ENCODE results near the gene NRXN3. TPM values are rescaled to one million over a fixed set of nuclear protein-coding genes. Genes with fewer than 3 reads are reported as not detected.

The NRXN3 gene
- total and polyA plus RNA-seq, 2 of the 13 experiments (the other 11 are each of a cell fraction or from before 2014, with no cell fraction given): 0.03 TPM; not detected in 1

DNA sequence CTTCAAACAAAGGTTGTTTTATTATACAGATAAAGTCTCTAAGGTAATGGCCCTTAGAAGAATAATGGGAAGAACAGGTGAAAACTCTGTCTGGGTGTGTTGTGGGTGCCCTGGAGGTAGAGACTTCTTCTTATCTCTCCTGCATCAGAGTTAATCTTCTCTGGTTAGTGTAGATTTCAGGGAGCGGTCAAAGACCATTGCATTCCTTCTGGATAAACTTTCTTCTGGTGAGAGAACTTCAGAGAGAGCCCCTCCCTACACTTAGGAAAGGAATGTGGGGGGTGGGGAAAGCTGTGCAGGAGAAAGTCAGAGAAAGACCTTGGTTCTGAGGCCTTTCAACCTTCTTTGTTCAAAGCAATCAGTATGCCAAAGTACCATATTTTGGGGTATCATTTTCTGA lies 1382.6 kb downstream of the NRXN3 start (continued):
- no peak for TF ChIP-seq DMTF1 (CRISPR knock-in tag; IDR thresholded peaks at IDR 0.05)
- TF ChIP-seq POLR2A (IDR thresholded peaks at IDR 0.05; ENCODE audit: insufficient read depth in 1 of 2, low read depth in 2 of 2, low read length in 2 of 2): no peak
- TF ChIP-seq ZNF224 (CRISPR knock-in tag; IDR thresholded peaks at IDR 0.05): no peak
- no peak for TF ChIP-seq NCOR1 (IDR thresholded peaks at IDR 0.05; ENCODE audit: borderline replicate concordance, low read length)
- TF ChIP-seq SMAD1 (CRISPR knock-in tag; IDR thresholded peaks at IDR 0.05; ENCODE audit: borderline replicate concordance, low read depth): no peak
- TF ChIP-seq, protein P1, sequence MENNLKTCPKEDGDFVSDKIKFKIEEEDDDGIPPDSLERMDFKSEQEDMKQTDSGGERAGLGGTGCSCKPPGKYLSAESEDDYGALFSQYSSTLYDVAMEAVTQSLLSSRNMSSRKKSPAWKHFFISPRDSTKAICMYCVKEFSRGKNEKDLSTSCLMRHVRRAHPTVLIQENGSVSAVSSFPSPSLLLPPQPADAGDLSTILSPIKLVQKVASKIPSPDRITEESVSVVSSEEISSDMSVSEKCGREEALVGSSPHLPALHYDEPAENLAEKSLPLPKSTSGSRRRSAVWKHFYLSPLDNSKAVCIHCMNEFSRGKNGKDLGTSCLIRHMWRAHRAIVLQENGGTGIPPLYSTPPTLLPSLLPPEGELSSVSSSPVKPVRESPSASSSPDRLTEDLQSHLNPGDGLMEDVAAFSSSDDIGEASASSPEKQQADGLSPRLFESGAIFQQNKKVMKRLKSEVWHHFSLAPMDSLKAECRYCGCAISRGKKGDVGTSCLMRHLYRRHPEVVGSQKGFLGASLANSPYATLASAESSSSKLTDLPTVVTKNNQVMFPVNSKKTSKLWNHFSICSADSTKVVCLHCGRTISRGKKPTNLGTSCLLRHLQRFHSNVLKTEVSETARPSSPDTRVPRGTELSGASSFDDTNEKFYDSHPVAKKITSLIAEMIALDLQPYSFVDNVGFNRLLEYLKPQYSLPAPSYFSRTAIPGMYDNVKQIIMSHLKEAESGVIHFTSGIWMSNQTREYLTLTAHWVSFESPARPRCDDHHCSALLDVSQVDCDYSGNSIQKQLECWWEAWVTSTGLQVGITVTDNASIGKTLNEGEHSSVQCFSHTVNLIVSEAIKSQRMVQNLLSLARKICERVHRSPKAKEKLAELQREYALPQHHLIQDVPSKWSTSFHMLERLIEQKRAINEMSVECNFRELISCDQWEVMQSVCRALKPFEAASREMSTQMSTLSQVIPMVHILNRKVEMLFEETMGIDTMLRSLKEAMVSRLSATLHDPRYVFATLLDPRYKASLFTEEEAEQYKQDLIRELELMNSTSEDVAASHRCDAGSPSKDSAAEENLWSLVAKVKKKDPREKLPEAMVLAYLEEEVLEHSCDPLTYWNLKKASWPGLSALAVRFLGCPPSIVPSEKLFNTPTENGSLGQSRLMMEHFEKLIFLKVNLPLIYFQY (CRISPR knock-in tag; IDR thresholded peaks at IDR 0.05; ENCODE audit: borderline replicate concordance): no peak
- no peak for TF ChIP-seq HNRNPK (IDR thresholded peaks at IDR 0.05; ENCODE audit: low read depth, low read length, poor library complexity, severe bottlenecking)
- no peak for TF ChIP-seq NFE2L2 (IDR thresholded peaks at IDR 0.05; ENCODE audit: low read length)
- TF ChIP-seq ARNT (IDR thresholded peaks at IDR 0.05): no peak

Data from HepG2 (cell line).